OCI-LY1 (cell line): Measurements from ENCODE around the gene EXOC3L1.

Experiments
- H2AFZ ChIP-seq: fragments of 200-600 bp; sonication (generic), shearing (Covaris generic); 2 replicates; pipeline ENCODE4 v1.6.0; 2014; ENCODE audit warnings: antibody characterized with exemption, mild to moderate bottlenecking, low read length
- H3F3A ChIP-seq: fragments of 200-600 bp; sonication (generic), shearing (Covaris generic); 2 replicates; pipeline ENCODE4 v1.6.0; 2014; ENCODE audit warnings: mild to moderate bottlenecking, antibody characterized with exemption, low read length, moderate library complexity; ENCODE audit not compliant: insufficient read depth
- H3K27ac ChIP-seq: fragments of 200-600 bp; sonication (generic); 2 replicates; pipeline ENCODE4 v1.5.1; 2014; ENCODE audit warnings: low read length, mixed run types, mild to moderate bottlenecking, low read depth; ENCODE audit not compliant: poor library complexity, severe bottlenecking
- H3K27me3 ChIP-seq: fragments of 200-600 bp; sonication (generic); 2 replicates; pipeline ENCODE4 v1.6.0; 2014; ENCODE audit warnings: antibody characterized with exemption, mild to moderate bottlenecking, low read length, moderate library complexity; ENCODE audit not compliant: insufficient read depth
- H3K36me3 ChIP-seq: fragments of 200-600 bp; sonication (generic); 2 replicates; pipeline ENCODE4 v1.6.1; 2014; ENCODE audit warnings: mild to moderate bottlenecking, antibody characterized with exemption, low read length, moderate library complexity, mixed read lengths; ENCODE audit not compliant: insufficient read depth
- H3K4me1 ChIP-seq: fragments of 200-600 bp; sonication (generic); 2 replicates; pipeline ENCODE4 v1.5.1; 2014; ENCODE audit warnings: mild to moderate bottlenecking, low read length, moderate library complexity; ENCODE audit not compliant: insufficient read depth, severe bottlenecking
- H3K4me2 ChIP-seq: fragments of 200-600 bp; sonication (generic), shearing (Covaris generic); 2 replicates; pipeline ENCODE4 v1.6.1; 2014; ENCODE audit warnings: low read length
- H3K4me3 ChIP-seq: fragments of 200-600 bp; sonication (generic); 2 replicates; pipeline ENCODE4 v1.5.1; 2014; ENCODE audit warnings: low read length, low read depth, mild to moderate bottlenecking, mixed read lengths; ENCODE audit not compliant: poor library complexity, severe bottlenecking
- H3K79me2 ChIP-seq: fragments of 200-600 bp; shearing (Covaris generic); 2 replicates; pipeline ENCODE4 v1.6.1; 2016; ENCODE audit warnings: mixed run types, low read length, mixed read lengths; ENCODE audit not compliant: insufficient read depth
- H3K9ac ChIP-seq: fragments of 200-600 bp; sonication (generic), shearing (Covaris generic); 2 replicates; pipeline ENCODE4 v1.6.1; 2014; ENCODE audit warnings: mild to moderate bottlenecking, low read length, mixed read lengths
- H3K9me2 ChIP-seq: fragments of 200-600 bp; sonication (generic), shearing (Covaris generic); 2 replicates; pipeline ENCODE4 v1.6.1; 2014; ENCODE audit warnings: low read depth, mild to moderate bottlenecking, low read length, mixed read lengths
- H3K9me3 ChIP-seq: fragments of 200-600 bp; shearing (Covaris generic); 2 replicates; pipeline ENCODE4 v1.6.1; 2014; ENCODE audit warnings: low read length, mixed read lengths
- H4K20me1 ChIP-seq: fragments of 200-600 bp; sonication (generic), shearing (Covaris generic); 2 replicates; pipeline ENCODE4 v1.6.0; 2016; ENCODE audit warnings: mild to moderate bottlenecking, low read length; ENCODE audit not compliant: insufficient read depth
- CTCF ChIP-seq: fragments of 200-600 bp; sonication (generic), shearing (Covaris generic); IDR thresholded peaks from 2 replicates; pipeline ENCODE4 v1.5.1; 2017; ENCODE audit warnings: mild to moderate bottlenecking, antibody characterized with exemption, low read length, moderate library complexity, mixed read lengths
- EZH2 ChIP-seq: fragments of 200-600 bp; sonication (generic), shearing (Covaris generic); IDR thresholded peaks from 2 replicates; pipeline ENCODE4 v1.8.0; 2017; ENCODE audit warnings: borderline replicate concordance, mixed run types, mild to moderate bottlenecking, antibody characterized with exemption, low read length, moderate library complexity, mixed read lengths

EXOC3L1 gene

GRCh38 chr16:67229906-67230808, 40.2 kb upstream of the EXOC3L1 start:
- no peak overlapping the region for H3K4me2 ChIP-seq
- H3K4me3 ChIP-seq, result no peak overlapping the region
- H3F3A ChIP-seq, result no peaks in the 10 kb centered on the region
- H3K9me3 ChIP-seq, result no peaks in the 10 kb centered on the region
- H3K4me1 ChIP-seq, result peaks cover 17% of the 10 kb centered on the region
- H3K36me3 ChIP-seq, result peaks cover 38% of the 10 kb centered on the region
- H3K9me2 ChIP-seq, result no peaks in the 10 kb centered on the region
- H4K20me1 ChIP-seq, result no peaks in the 10 kb centered on the region
- H3K27ac ChIP-seq, result no peak overlapping the region
- TF ChIP-seq CTCF (no peak), EZH2 (no peak)
- no peaks in the 10 kb centered on the region for H3K27me3 ChIP-seq
- peaks cover 9% of the 10 kb centered on the region for H3K79me2 ChIP-seq
- no peak overlapping the region for H3K9ac ChIP-seq
- H2AFZ ChIP-seq, result no peak overlapping the region

- Histone ChIP-seq H3K27me3 (no peaks in the 10 kb centered on the region), H4K20me1 (no peaks in the 10 kb centered on the region), H2AFZ (no peak overlapping the region), H3K79me2 (peaks cover 9% of the 10 kb centered on the region), H3K9me3 (no peaks in the 10 kb centered on the region), H3K27ac (no peak overlapping the region), H3K4me1 (peaks cover 17% of the 10 kb centered on the region), H3F3A (no peaks in the 10 kb centered on the region), H3K4me2 (no peak overlapping the region), H3K9me2 (no peaks in the 10 kb centered on the region), H3K4me3 (no peak overlapping the region), H3K36me3 (peaks cover 38% of the 10 kb centered on the region), H3K9ac (no peak overlapping the region)
- TF ChIP-seq EZH2 (no peak), CTCF (no peak)
Measured at GRCh38 chr16:67228905-67229304, 39.0 kb upstream of the EXOC3L1 start.

- H3K9me3 ChIP-seq, result no peaks in the 10 kb centered on the region
- H3K9me2 ChIP-seq, result no peaks in the 10 kb centered on the region
- peaks cover 9% of the 10 kb centered on the region for H3K79me2 ChIP-seq
- H3F3A ChIP-seq, result no peaks in the 10 kb centered on the region
- no peaks in the 10 kb centered on the region for H4K20me1 ChIP-seq
- H3K4me1 ChIP-seq, result peaks cover 17% of the 10 kb centered on the region
- H2AFZ ChIP-seq, result no peak overlapping the region
- peaks cover 38% of the 10 kb centered on the region for H3K36me3 ChIP-seq
- H3K4me3 ChIP-seq, result peak overlapping the region; percentile 88
- H3K9ac ChIP-seq, result peak overlapping the region; percentile 82; the same call in 1 of the 2 replicates
- peak overlapping the region; percentile 88 for H3K4me2 ChIP-seq
- H3K27ac ChIP-seq, result no peak overlapping the region
- TF ChIP-seq CTCF (no peak), EZH2 (no peak)
- no peaks in the 10 kb centered on the region for H3K27me3 ChIP-seq
Measured at GRCh38 chr16:67228034-67228785, 38.3 kb upstream of the EXOC3L1 start.
